ENCODE measurements around the gene ATP4A.

ATP4A gene

GRCh38 chr19:35592226-35592625 is 28.8 kb upstream of the ATP4A start:
- H3K9ac ChIP-seq (ENCODE audit: low read depth, low read length, poor library complexity, severe bottlenecking) = no peak overlapping the region
- no peaks in the 10 kb centered on the region for H3F3A ChIP-seq (ENCODE audit: low read depth)
- H3K9me2 ChIP-seq (replicated peaks; ENCODE audit: low read depth, low read length) = no peaks in the 10 kb centered on the region
- no peaks in the 10 kb centered on the region for H4K20me1 ChIP-seq (ENCODE audit: insufficient read depth, low read length, poor library complexity, severe bottlenecking)
- H3K79me2 ChIP-seq (ENCODE audit: insufficient read depth, low read length) = no peaks in the 10 kb centered on the region
- H3K36me3 ChIP-seq (ENCODE audit: insufficient read depth, low read length) = no peaks in the 10 kb centered on the region
- no peaks in the 10 kb centered on the region for H3K9me3 ChIP-seq (ENCODE audit: insufficient read depth, low read depth, low read length)
- no peaks in the 10 kb centered on the region for H3K27me3 ChIP-seq (ENCODE audit: insufficient read depth, low read length, poor library complexity, severe bottlenecking)
- H3K4me3 ChIP-seq (ENCODE audit: low read length, poor library complexity, severe bottlenecking) = no peak overlapping the region
- H3K4me1 ChIP-seq (ENCODE audit: insufficient read depth, low read length, poor library complexity, severe bottlenecking) = no peaks in the 10 kb centered on the region
- H2AFZ ChIP-seq (ENCODE audit: low read length) = peak overlapping the region; percentile 68; the same call in 1 of the 2 replicates
- no peak for TF ChIP-seq EZH2phosphoT487 (IDR thresholded peaks at IDR 0.05; ENCODE audit: borderline replicate concordance)
- TF ChIP-seq CTCF (conservative IDR thresholded peaks at IDR 0.05; ENCODE audit: low read length) = peak; percentile 67
- H3K4me2 ChIP-seq (ENCODE audit: low read depth, low read length, poor library complexity, severe bottlenecking) = no peak overlapping the region

- Histone ChIP-seq H3K9ac (ENCODE audit: low read depth, low read length, poor library complexity, severe bottlenecking) (no peak overlapping the region), H3K27me3 (ENCODE audit: insufficient read depth, low read length, poor library complexity, severe bottlenecking) (no peaks in the 10 kb centered on the region), H3K36me3 (ENCODE audit: insufficient read depth, low read length) (no peaks in the 10 kb centered on the region), H3K9me3 (ENCODE audit: insufficient read depth, low read depth, low read length) (no peaks in the 10 kb centered on the region), H3K79me2 (ENCODE audit: insufficient read depth, low read length) (no peaks in the 10 kb centered on the region), H3K9me2 (replicated peaks; ENCODE audit: low read depth, low read length) (no peaks in the 10 kb centered on the region), H3F3A (ENCODE audit: low read depth) (no peaks in the 10 kb centered on the region), H4K20me1 (ENCODE audit: insufficient read depth, low read length, poor library complexity, severe bottlenecking) (no peaks in the 10 kb centered on the region), H3K4me1 (ENCODE audit: insufficient read depth, low read length, poor library complexity, severe bottlenecking) (no peaks in the 10 kb centered on the region), H3K4me3 (ENCODE audit: low read length, poor library complexity, severe bottlenecking) (no peak overlapping the region), H2AFZ (ENCODE audit: low read length) (no peak overlapping the region), H3K4me2 (ENCODE audit: low read depth, low read length, poor library complexity, severe bottlenecking) (no peak overlapping the region)
- no peak for TF ChIP-seq EZH2phosphoT487 (IDR thresholded peaks at IDR 0.05; ENCODE audit: borderline replicate concordance)
- TF ChIP-seq CTCF (conservative IDR thresholded peaks at IDR 0.05; ENCODE audit: low read length) = no peak
Observed at GRCh38 chr19:35590875-35591274, 27.4 kb upstream of the ATP4A start.

GRCh38 chr19:35587321-35587720 is 23.9 kb upstream of the ATP4A start:
- Histone ChIP-seq H3K79me2 (ENCODE audit: insufficient read depth, low read length) (no peaks in the 10 kb centered on the region), H3K9me3 (ENCODE audit: insufficient read depth, low read depth, low read length) (no peaks in the 10 kb centered on the region), H2AFZ (ENCODE audit: low read length) (no peak overlapping the region), H3K27me3 (ENCODE audit: insufficient read depth, low read length, poor library complexity, severe bottlenecking) (no peaks in the 10 kb centered on the region), H4K20me1 (ENCODE audit: insufficient read depth, low read length, poor library complexity, severe bottlenecking) (no peaks in the 10 kb centered on the region), H3K4me2 (ENCODE audit: low read depth, low read length, poor library complexity, severe bottlenecking) (no peak overlapping the region), H3K9me2 (replicated peaks; ENCODE audit: low read depth, low read length) (no peaks in the 10 kb centered on the region), H3F3A (ENCODE audit: low read depth) (no peaks in the 10 kb centered on the region), H3K4me3 (ENCODE audit: low read length, poor library complexity, severe bottlenecking) (no peak overlapping the region), H3K36me3 (ENCODE audit: insufficient read depth, low read length) (no peaks in the 10 kb centered on the region), H3K9ac (ENCODE audit: low read depth, low read length, poor library complexity, severe bottlenecking) (no peak overlapping the region), H3K4me1 (ENCODE audit: insufficient read depth, low read length, poor library complexity, severe bottlenecking) (no peaks in the 10 kb centered on the region)
- TF ChIP-seq EZH2phosphoT487 (IDR thresholded peaks at IDR 0.05; ENCODE audit: borderline replicate concordance) (no peak), CTCF (conservative IDR thresholded peaks at IDR 0.05; ENCODE audit: low read length) (no peak)

Data from Loucy (cell line).